GM10847 (cell line): ENCODE data around the gene APCDD1L.

Source experiments
- POLR2A ChIP-seq: IDR thresholded peaks from 2 replicates; pipeline ENCODE4 v1.6.1; 2011; ENCODE audit not compliant: insufficient read length; ENCODE audit errors: extremely low read depth

Gene APCDD1L

DNA sequence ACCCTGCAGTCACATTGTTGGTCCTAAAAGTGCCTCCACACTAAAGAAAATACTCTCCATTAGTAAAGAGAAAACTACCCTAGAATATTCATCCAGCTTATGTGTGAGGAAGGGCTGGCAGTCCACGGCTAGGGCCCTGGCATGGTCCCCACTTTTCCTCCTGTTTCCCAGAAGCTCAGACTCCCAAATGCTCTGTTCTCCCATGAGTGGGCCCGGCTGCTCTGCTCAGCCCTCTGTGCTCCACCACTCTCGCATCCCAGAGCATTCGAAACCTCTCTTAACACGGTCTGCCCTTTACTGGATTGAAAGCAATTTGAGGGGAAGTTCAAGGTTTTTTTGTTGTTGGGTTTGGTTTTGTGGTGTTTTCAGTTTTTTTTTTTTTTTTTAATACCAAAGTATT, 61.8 kb downstream of the APCDD1L start:
- TF ChIP-seq POLR2A: no peak

DNA sequence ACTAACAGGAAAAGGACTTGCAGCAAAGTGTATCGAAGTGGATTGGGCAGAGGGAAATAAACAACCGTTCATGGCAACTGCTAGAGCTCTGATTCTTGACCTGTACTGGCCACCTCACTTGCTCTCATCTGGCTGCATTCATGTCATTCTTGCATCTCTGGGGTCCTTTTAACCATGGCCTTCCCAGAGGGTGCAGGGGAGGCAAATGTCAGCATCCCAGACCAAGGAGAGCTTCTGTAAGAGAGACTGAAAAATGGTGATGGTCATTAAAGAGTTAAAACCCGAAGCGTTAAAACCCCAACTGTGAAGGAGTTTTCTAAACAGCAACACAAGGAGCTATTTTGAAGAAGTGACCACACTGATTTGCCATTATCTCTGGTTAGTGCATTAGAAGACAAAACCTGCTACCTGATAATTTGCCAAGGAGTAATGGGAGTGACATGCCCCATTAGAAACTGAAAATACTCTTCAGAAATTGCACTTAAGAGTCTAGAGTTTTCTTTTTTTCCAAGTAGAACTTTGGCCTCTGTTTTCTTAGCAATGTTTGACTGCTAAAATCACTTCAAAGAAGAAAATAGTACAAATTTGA, 62.4 kb downstream of the APCDD1L start:
- no peak for TF ChIP-seq POLR2A

- no peak for TF ChIP-seq POLR2A
Measured at GRCh38 chr20:58450254-58450653, 64.9 kb downstream of the APCDD1L start.

GRCh38 chr20:58449681-58450221, 65.4 kb downstream of the APCDD1L start:
- TF ChIP-seq POLR2A: no peak

DNA sequence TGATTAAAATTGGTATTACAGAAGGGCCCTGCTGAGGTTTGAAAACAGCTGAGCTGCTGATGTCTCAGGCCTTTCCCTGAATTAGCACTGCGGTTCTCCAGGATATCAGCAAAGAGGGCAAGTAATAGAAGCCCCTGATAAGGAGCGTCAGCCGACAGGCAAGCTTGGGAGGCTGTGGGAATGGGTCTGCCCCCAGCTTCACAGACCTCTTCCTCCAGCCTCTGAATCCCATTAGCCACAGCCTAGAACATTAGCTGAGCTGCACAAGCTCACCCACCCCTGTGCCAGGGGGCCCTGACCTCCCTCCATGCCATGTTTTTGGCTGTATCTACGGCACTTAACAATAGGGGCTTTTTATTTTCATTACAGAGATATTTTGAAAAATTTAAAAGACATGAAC, 66.2 kb downstream of the APCDD1L start:
- no peak for TF ChIP-seq POLR2A

DNA sequence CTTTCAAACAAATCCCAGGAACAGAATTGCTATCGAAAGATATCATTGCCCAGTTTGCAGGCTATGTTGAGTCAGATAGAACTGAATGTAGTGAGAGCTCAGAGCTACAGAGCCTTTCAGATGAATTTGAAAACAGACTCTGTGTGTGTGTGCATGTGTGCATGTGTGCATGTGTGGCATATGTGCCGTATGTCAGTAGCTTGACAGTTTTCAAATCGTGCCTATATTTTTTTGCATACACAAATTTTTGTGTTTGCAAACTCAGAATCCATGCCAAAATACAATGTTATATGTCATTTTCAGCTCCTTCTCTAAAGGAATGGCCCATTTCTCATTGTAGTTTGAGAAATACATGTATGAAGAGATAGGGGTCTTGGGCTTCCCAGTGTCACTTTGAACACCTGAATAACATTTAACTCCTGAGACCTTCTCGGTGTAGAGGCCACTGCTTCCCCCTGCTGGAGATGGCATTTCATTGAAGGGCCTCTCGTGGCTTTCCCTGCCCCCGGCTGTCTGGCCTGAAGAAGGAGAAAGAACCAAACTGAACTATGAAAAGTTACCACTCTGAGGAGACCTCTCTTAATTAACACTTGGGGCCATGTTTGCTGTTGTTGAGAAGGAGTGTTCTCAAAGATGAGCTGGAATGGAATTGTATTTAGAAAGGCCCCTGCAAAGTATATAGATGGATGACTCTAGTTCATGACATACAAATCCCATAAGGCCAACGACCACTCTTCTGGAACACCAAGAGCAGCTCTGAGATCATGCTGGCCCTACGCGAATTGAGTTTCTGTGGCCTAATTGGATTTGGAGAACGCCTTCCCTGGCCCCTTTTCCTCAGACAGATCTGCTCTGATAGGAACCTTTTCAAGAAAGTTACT, 67.4 kb downstream of the APCDD1L start:
- no peak for TF ChIP-seq POLR2A

DNA sequence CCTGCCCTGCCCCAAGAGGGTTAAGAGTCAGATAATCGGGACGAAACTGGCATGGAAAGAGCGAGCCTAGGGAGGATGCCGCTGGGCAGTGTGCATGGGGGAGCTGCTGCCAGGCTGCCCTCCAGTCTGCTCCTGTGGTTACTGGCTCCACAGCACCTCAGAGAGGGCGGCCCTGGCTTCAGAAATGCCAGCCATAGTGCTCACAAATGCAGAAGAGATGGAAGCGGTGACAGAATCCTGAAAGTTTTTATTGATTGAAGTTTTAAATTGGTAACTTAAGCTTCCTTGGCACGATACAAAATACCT, 68.3 kb downstream of the APCDD1L start:
- no peak for TF ChIP-seq POLR2A

DNA sequence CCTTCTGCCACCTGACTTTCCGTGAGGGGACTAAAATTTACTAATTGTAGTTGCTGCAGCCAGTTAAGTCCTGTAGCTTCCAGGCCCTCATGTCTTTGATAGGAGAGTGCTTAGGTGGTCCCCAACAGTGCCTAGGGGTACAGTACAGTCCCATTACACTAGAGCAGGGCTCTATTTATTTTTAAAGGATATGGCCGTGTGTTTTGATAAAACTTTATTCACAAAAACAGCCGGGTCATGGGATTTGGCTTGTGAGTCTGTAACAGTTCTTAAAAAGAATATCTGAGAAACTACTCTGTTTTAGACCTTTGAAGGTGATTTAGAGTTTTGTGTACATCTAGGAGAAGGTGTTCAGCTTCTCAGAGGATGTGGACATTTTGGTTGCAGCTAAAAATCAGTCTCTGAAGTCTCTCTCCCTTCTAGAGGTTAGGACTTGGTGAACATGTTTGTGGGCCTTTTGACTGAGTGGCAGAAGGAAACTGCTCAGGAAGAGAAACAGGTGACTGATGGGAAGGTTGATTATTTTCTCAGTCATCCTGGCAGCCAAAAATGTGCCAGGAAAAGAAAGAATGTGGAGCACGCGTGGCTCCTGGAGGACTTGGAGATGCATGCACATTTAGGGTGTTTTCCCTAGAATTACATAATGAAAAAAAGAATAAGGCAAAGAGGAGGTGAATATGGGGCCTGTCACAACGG, 68.8 kb downstream of the APCDD1L start:
- TF ChIP-seq POLR2A: no peak

DNA sequence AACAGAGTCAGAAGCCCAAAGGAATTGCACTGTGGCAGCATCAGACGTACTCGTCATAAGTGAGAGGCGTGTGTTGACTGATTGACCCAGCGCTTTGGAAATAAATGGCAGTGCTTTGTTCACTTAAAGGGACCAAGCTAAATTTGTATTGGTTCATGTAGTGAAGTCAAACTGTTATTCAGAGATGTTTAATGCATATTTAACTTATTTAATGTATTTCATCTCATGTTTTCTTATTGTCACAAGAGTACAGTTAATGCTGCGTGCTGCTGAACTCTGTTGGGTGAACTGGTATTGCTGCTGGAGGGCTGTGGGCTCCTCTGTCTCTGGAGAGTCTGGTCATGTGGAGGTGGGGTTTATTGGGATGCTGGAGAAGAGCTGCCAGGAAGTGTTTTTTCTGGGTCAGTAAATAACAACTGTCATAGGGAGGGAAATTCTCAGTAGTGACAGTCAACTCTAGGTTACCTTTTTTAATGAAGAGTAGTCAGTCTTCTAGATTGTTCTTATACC, 70.4 kb downstream of the APCDD1L start:
- no peak for TF ChIP-seq POLR2A

DNA sequence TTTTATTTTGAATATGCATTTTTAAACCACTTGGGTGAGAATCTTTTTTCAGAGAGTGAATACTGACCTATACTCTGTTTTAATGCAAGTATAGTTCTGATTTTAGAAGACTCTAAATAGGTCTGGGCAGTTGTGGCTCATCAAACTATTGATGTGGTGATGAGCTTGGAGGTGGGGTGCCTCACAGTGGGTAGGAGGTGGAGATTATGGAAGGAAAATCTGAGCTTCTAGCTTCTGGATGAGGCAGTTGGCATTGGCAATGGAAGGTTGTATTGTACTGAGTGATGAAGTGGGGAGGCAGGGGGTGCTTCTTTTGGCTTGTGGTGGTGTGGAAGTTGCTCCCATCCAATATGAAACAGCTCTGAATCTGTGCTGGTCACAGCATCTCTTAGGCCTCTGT, 73.5 kb downstream of the APCDD1L start:
- no peak for TF ChIP-seq POLR2A

DNA sequence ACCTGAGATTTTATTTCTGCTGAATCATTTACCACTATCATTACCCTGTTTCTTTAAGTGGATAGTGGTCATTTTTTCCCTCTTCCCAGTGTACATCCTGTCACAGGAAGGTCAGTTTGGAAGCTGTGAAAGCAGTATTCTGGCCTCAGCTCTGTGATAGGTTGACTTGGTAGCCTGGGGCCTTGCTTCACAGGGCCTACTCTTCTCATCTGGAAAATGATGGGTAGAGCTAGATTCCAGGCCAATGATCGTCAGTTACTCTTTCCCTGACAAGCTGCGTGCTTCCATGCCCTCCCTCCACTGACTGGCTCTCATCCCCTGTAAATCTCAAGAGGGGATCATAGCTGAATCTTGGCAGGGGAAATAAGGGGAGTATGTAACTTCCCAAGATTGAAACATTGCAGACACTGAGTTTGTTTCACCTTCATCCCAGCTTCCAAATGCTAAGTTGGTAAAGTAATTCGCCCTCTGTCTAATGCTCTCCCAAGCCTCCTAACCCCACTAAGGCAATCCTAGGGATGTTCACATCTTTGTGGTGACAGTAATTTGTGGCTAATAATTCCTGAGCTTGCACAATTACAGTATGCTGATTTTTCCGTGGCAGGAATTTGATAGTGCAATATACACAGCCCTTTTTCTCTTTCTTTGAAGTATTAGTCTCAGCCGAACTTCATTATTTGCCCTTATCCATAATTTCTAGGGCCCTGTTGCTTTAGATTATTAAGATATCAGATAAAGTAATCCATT, 75.0 kb downstream of the APCDD1L start:
- TF ChIP-seq POLR2A: no peak

DNA sequence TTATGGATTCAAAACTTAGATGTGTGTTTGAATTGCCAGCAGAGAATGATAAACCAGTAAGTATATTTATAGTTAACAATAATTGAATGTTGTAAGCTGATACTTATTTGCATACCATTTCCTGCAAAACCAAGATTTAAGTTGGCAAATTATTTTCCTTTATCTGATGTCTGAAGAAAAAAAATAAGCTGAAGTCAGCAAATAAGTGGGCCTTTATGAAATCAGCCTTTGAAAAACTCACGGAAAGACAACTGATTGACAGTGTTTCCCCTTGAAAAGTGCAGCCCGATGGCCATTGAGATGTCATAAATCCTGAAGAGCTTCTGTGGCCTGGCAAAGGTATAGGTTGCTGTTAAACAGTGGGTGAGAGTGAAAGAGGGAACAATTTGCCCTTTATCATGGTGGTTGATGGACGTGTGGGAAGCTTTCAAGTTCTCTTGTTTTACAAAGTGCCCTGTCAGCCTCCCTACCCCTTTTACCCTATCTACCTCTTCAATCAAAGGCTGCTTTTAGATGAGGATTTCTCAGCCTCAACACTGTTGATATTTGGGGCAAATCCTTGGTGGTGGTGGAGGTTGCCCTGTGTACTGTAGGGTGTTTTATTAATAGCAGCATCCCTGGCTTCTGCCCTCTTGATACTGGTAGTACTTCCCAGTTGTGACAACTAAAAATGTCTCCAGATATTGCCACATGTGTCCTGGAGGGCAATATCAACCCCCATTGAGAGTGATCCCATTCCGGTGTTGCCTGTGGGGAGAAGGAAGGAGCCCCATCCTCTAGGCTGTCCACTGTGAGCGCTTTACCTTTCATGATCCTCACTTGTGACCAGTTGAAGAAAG, 76.0 kb downstream of the APCDD1L start:
- no peak for TF ChIP-seq POLR2A

GRCh38 chr20:58436868-58437645, 78.1 kb downstream of the APCDD1L start:
- no peak for TF ChIP-seq POLR2A
